ENCODE measurements around the gene HEYL. TPM values are rescaled to one million over a fixed set of nuclear protein-coding genes. Genes with fewer than 3 reads are reported as not detected.

The HEYL gene
- total RNA-seq, 2 donors from 2014 or later = 28.1 to 35.4 TPM

GRCh38 chr1:39646232-39647081, 7.0 kb upstream of the HEYL start:
- no peak for TF ChIP-seq CTCF (IDR thresholded peaks at IDR 0.05)
- Histone ChIP-seq H3K36me3 (no peaks in the 10 kb centered on the region), H3K4me1 (peaks cover 0 to 45% of the 10 kb centered on the region in 2 donors), H3K27me3 (no peaks in the 10 kb centered on the region), H3K9me3 (no peaks in the 10 kb centered on the region), H3K27ac (peak overlapping the region; percentile 65 to 81), H3K4me3 (no peak overlapping the region)
- peak; percentile 77 for DNase-seq (ENCODE audit: low spot score)

- peak overlapping the region; percentile 29 to 81 for H3K27ac ChIP-seq
These were observed 6.1 kb upstream of the HEYL start for GRCh38 chr1:39645411-39646043.

GRCh38 chr1:39643705-39644104, 4.3 kb upstream of the HEYL start:
- peaks cover 0 to 43% of the 10 kb centered on the region in 2 donors for H3K4me1 ChIP-seq
- TF ChIP-seq CTCF (IDR thresholded peaks at IDR 0.05) = no peak
- H3K9me3 ChIP-seq = no peaks in the 10 kb centered on the region
- no peak for DNase-seq (ENCODE audit: low spot score)
- no peaks in the 10 kb centered on the region for H3K36me3 ChIP-seq
- no peak overlapping the region for H3K4me3 ChIP-seq
- H3K27ac ChIP-seq = peak overlapping the region in 1 of 2 donors; percentile 71
- no peaks in the 10 kb centered on the region for H3K27me3 ChIP-seq

More at GRCh38 chr1:39645411-39646043, 6.1 kb upstream of the HEYL start:
- no peak for DNase-seq (ENCODE audit: low spot score)
- TF ChIP-seq CTCF (IDR thresholded peaks at IDR 0.05) = no peak
- Histone ChIP-seq H3K4me1 (peaks cover 0 to 46% of the 10 kb centered on the region in 2 donors), H3K36me3 (no peaks in the 10 kb centered on the region), H3K4me3 (no peak overlapping the region), H3K27me3 (no peaks in the 10 kb centered on the region), H3K9me3 (no peaks in the 10 kb centered on the region)

- Histone ChIP-seq H3K36me3 (no peaks in the 10 kb centered on the region), H3K27ac (peak overlapping the region; percentile 31 to 71), H3K9me3 (no peaks in the 10 kb centered on the region), H3K4me1 (peaks cover 0 to 35% of the 10 kb centered on the region in 2 donors), H3K4me3 (no peak overlapping the region), H3K27me3 (no peaks in the 10 kb centered on the region)
- no peak for TF ChIP-seq CTCF (IDR thresholded peaks at IDR 0.05)
- no peak for DNase-seq (ENCODE audit: low spot score)
These were observed 3.4 kb upstream of the HEYL start for GRCh38 chr1:39642796-39643195.

GRCh38 chr1:39640861-39641260, 1.4 kb upstream of the HEYL start:
- Histone ChIP-seq H3K4me1 (peaks cover 0 to 21% of the 10 kb centered on the region in 2 donors), H3K9me3 (no peaks in the 10 kb centered on the region), H3K36me3 (no peaks in the 10 kb centered on the region), H3K27ac (peak overlapping the region in 1 of 2 donors; percentile 84), H3K4me3 (no peak overlapping the region), H3K27me3 (no peaks in the 10 kb centered on the region)
- DNase-seq (ENCODE audit: low spot score) = no peak
- no peak for TF ChIP-seq CTCF (IDR thresholded peaks at IDR 0.05)

Data from right atrium auricular region (tissue), 2 donors.